Measurements from ENCODE around the gene SNN.
A peak's percentile ranks its signal among the peaks of the same experiment; 100 is the strongest.

SNN gene

DNA sequence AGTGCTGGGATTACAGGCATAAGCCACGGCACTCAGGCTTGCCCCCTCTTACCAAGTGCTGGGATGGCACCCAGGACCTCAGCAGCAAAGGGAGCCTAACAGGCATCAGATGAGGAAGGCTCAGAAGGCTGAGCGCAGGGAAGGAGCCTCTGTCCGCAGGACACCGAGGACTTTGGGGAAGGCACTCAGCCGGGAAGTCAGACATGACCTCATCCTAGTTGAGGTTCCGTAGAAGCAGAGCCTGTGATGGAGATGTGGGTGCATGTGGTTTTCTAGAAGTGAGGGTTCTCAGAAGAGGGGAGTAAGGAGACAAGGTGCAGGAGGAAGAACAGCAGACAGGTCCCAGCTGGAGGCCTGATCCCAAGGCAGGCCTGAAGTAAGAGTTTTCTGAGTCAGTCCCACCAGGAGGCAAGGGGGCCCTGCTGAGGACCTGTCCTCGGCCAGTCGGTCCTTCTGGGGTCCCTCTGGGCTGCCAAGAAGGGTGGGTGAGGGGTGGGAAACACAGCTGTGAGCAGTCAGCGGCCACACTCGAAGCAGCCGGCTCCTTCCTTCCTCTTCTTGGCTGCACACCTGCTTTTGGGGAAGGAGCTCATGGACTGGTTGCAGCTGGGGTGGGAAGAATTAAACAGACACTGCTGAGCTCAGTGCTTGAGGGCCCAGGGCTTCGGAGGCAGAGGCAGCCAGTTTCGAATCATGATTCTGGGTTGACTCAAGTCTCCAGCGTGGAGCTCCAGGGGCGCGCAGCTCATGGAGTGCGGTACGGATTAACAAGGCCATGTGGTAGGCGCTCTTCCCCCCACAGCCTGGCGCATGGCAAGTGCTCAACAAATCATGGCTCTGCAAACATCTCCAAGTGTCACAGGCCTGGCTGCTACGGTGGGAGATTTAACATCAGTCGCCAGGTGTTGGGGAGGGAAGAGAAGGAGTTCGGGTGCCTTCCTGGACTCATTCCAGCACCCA is 38.9 kb upstream of the SNN start:
- Histone ChIP-seq H3K4me1 (ENCODE audit: insufficient read depth, low read length) (peaks cover 12% of the 10 kb centered on the region), H3K4me3 (ENCODE audit: low read length) (no peak overlapping the region), H2AFZ (ENCODE audit: low read depth, low read length) (no peak overlapping the region), H3K9me3 (ENCODE audit: low read length) (no peaks in the 10 kb centered on the region), H3K27me3 (ENCODE audit: insufficient read depth, low read length) (peaks cover 3% of the 10 kb centered on the region), H3K36me3 (ENCODE audit: insufficient read depth, low read length) (no peaks in the 10 kb centered on the region)

DNA sequence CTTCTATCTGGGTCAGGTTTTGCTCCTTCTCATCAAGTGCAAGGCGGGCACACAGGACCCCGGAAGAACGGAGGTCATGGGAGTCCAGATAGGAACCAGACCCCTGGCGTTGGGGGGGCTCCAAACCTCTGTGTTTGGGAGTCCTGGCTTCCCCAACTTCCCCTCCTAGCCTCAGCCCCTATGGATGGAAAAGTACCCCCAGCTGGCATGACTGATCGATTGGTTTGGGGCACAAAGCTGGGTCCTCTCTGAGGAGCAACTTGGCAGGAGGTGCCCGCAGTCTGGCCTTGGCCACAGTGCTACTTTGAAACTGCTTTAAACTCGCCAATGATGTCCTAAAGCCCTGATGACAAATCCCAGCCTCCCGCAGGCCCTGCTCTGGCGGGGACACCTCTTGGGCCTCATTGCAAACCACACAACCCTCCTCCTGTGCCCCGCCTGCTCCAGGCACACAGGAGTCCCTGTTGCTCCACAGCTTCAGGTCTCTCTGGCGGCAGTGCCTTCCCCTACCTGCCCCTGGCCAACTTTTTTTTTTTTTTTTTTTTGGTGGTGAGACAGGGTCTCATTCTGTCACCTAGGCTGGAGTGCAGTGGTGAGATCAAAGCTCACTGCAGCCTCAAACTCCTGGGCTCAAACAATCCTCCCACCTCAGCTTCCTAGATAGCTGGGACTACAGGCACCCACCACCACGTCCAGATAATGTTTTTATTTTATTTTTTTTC is 38.0 kb upstream of the SNN start:
- Histone ChIP-seq H3K4me1 (ENCODE audit: insufficient read depth, low read length) (peaks cover 12% of the 10 kb centered on the region), H3K36me3 (ENCODE audit: insufficient read depth, low read length) (no peaks in the 10 kb centered on the region), H2AFZ (ENCODE audit: low read depth, low read length) (no peak overlapping the region), H3K27me3 (ENCODE audit: insufficient read depth, low read length) (peaks cover 3% of the 10 kb centered on the region), H3K4me3 (ENCODE audit: low read length) (no peak overlapping the region), H3K9me3 (ENCODE audit: low read length) (no peaks in the 10 kb centered on the region)

DNA sequence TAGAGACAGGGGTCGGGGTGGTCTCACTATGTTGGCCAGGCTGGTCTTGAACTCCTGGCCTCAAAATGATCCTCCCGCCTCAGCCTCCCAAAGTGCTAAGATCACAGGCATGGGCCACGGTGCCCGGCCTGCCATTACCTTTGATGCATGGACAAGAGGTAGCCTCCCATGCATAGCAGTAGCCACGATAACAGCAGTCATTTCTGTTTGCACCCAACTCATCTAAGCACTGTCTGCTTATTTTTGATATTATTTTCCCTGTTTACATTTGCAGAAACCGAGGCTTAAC is 37.5 kb upstream of the SNN start:
- H3K36me3 ChIP-seq (ENCODE audit: insufficient read depth, low read length), result no peaks in the 10 kb centered on the region
- no peaks in the 10 kb centered on the region for H3K9me3 ChIP-seq (ENCODE audit: low read length)
- H2AFZ ChIP-seq (ENCODE audit: low read depth, low read length), result no peak overlapping the region
- no peak overlapping the region for H3K4me3 ChIP-seq (ENCODE audit: low read length)
- H3K4me1 ChIP-seq (ENCODE audit: insufficient read depth, low read length), result peaks cover 12% of the 10 kb centered on the region
- H3K27me3 ChIP-seq (ENCODE audit: insufficient read depth, low read length), result peaks cover 3% of the 10 kb centered on the region

- H3K9me3 ChIP-seq (ENCODE audit: low read length), result no peaks in the 10 kb centered on the region
- H3K4me3 ChIP-seq (ENCODE audit: low read length), result no peak overlapping the region
- H2AFZ ChIP-seq (ENCODE audit: low read depth, low read length), result no peak overlapping the region
- H3K36me3 ChIP-seq (ENCODE audit: insufficient read depth, low read length), result no peaks in the 10 kb centered on the region
- H3K27me3 ChIP-seq (ENCODE audit: insufficient read depth, low read length), result peaks cover 3% of the 10 kb centered on the region
- peaks cover 12% of the 10 kb centered on the region for H3K4me1 ChIP-seq (ENCODE audit: insufficient read depth, low read length)
Observed at GRCh38 chr16:11631214-11631613, 37.0 kb upstream of the SNN start.

DNA sequence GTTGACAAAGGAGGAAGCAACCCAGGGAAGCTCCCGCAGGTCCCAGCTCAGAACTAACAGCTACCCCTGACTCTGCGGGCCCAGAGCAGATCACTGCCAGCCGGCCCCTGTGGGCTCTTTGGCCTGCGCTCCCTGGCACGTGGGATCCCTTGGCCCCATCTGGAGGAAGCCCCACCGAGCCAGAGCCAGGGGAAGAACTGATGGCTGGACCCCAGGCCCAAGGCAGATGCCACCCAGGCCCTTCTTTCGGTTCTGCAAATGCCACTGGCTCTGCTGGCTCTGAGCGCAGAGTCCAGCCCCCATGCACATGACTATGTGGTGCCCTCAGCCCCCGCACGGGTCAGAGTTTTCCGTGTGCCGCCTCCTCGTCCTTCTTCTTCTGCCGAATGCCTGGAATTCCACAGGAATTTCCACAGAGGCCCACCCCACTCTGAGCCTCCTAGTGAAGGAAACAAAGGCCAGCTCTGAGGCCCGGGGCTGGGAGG is 35.8 kb upstream of the SNN start:
- H3K36me3 ChIP-seq (ENCODE audit: insufficient read depth, low read length), result no peaks in the 10 kb centered on the region
- peaks cover 12% of the 10 kb centered on the region for H3K4me1 ChIP-seq (ENCODE audit: insufficient read depth, low read length)
- peak overlapping the region; percentile 49 for H2AFZ ChIP-seq (ENCODE audit: low read depth, low read length)
- no peak overlapping the region for H3K4me3 ChIP-seq (ENCODE audit: low read length)
- peaks cover 3% of the 10 kb centered on the region for H3K27me3 ChIP-seq (ENCODE audit: insufficient read depth, low read length)
- no peaks in the 10 kb centered on the region for H3K9me3 ChIP-seq (ENCODE audit: low read length)

DNA sequence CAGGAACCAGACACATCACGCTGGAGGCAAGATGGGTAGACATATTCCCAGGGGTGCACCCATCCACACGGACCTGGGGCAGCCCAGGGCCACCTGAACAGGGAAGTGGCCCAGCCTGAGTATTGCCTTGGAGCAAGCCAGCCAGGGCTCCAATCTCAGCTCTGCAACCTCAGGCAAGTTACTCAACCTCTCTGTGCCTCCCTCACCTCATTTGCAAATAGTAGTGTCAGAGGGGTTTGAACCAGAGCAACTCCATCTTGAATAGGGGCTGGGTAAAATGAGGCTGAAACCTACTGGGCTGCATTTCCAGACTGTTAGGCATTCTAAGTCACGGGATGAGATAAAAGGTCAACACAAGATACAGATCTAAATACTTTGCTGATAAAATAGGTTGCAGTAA is 35.1 kb upstream of the SNN start:
- H3K4me1 ChIP-seq (ENCODE audit: insufficient read depth, low read length), result peaks cover 12% of the 10 kb centered on the region
- peaks cover 3% of the 10 kb centered on the region for H3K27me3 ChIP-seq (ENCODE audit: insufficient read depth, low read length)
- H3K4me3 ChIP-seq (ENCODE audit: low read length), result no peak overlapping the region
- H3K36me3 ChIP-seq (ENCODE audit: insufficient read depth, low read length), result no peaks in the 10 kb centered on the region
- no peak overlapping the region for H2AFZ ChIP-seq (ENCODE audit: low read depth, low read length)
- H3K9me3 ChIP-seq (ENCODE audit: low read length), result no peaks in the 10 kb centered on the region

DNA sequence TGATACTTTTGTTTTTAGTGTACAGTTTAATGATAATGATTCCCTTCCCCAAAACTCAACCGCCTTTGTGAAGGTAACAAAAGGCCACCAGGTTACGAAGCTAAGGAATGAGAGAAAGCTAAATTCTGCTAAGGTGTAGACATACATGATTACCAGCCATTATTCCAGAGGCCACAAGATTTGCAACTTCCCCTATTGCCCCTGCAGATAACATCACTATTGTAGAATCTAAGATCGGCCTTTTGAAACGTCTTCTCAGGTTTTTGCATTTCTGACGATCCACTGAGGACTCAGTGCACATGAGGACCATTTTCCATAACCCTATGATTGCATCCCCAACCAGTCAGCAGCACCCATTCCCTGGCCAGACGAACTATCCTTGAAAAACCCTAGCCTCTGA is 33.9 kb upstream of the SNN start:
- no peak overlapping the region for H2AFZ ChIP-seq (ENCODE audit: low read depth, low read length)
- no peak overlapping the region for H3K4me3 ChIP-seq (ENCODE audit: low read length)
- no peaks in the 10 kb centered on the region for H3K36me3 ChIP-seq (ENCODE audit: insufficient read depth, low read length)
- H3K4me1 ChIP-seq (ENCODE audit: insufficient read depth, low read length), result peaks cover 12% of the 10 kb centered on the region
- H3K27me3 ChIP-seq (ENCODE audit: insufficient read depth, low read length), result no peaks in the 10 kb centered on the region
- H3K9me3 ChIP-seq (ENCODE audit: low read length), result no peaks in the 10 kb centered on the region

DNA sequence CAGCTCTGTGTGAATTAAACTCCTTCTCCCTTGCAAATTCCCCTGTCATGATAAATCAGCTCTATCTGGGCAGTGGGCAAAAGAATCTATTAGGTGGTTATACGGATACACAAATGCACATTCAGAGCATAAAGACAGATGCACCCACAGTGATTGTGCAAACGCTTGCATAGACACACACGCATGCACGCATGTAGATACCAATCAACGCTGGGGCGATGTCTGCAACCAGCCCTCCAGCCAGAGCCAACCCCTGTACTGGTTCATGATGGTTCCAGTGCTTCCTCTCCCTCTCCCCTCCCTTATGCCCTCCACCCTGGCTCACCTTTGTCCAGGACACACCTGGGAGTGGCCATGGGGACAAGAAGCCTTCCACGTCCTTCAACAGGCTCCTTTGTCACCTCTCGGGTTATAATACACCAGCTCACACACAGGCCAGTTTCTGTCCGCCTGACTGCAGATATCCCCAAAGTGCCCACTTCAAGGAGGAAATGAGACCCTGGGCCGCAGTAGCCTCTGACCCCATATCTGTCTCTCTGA is 33.1 kb upstream of the SNN start:
- H3K4me1 ChIP-seq (ENCODE audit: insufficient read depth, low read length), result peaks cover 12% of the 10 kb centered on the region
- H3K9me3 ChIP-seq (ENCODE audit: low read length), result no peaks in the 10 kb centered on the region
- H2AFZ ChIP-seq (ENCODE audit: low read depth, low read length), result no peak overlapping the region
- H3K36me3 ChIP-seq (ENCODE audit: insufficient read depth, low read length), result no peaks in the 10 kb centered on the region
- H3K4me3 ChIP-seq (ENCODE audit: low read length), result no peak overlapping the region
- no peaks in the 10 kb centered on the region for H3K27me3 ChIP-seq (ENCODE audit: insufficient read depth, low read length)

DNA sequence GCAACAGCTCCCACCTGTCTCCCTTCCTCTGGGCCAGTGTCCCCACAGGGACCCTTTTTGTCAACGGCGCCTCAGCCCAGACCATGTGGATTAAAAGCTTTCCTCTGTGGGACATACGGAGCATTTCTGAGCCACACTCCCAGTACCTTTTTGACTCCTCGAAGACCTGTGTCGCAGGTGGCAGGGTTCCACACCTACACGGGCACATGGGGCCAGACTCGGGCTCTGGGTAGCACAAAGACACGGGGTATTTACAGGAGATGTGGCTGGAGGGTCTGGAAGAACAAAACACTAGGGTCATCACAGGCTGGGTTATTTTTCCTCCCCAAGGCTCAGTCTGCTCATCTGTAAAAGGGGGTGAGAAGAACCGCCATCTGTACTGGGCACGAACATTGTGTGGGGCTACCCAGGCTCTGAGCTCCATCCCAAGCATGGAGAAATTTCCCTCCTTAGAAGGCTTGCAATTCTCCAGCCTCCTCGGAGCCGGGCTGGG is 32.5 kb upstream of the SNN start:
- peaks cover 16% of the 10 kb centered on the region for H3K4me1 ChIP-seq (ENCODE audit: insufficient read depth, low read length)
- no peaks in the 10 kb centered on the region for H3K9me3 ChIP-seq (ENCODE audit: low read length)
- H2AFZ ChIP-seq (ENCODE audit: low read depth, low read length), result no peak overlapping the region
- H3K36me3 ChIP-seq (ENCODE audit: insufficient read depth, low read length), result no peaks in the 10 kb centered on the region
- no peaks in the 10 kb centered on the region for H3K27me3 ChIP-seq (ENCODE audit: insufficient read depth, low read length)
- no peak overlapping the region for H3K4me3 ChIP-seq (ENCODE audit: low read length)

DNA sequence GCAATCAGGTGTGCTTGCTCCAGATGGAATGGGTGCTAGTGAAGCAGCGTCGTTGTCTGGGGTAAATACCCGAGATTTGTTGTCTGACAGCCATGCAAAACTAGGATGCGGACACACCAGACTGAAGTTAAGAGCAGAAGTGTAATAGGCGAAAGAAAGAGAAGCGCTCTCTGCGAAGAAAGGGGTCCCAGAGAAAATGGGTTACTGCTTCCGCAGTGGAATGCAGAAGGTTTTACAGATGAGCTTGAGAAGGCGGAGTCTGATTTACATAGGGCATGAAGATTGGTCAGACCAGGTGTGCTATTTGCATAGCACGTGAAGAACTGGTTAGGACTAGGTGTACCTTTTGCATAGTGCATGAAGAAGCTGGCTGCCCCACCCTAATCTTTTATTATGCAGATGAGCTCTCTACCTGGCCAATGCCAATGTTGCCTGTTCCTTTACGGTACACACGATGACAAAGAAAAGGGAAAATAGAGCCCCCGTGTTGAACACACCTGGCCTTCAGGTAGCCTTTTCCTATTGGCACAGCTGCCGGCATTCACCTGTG is 32.0 kb upstream of the SNN start:
- Histone ChIP-seq H3K9me3 (ENCODE audit: low read length) (no peaks in the 10 kb centered on the region), H3K36me3 (ENCODE audit: insufficient read depth, low read length) (no peaks in the 10 kb centered on the region), H3K4me3 (ENCODE audit: low read length) (no peak overlapping the region), H3K4me1 (ENCODE audit: insufficient read depth, low read length) (peaks cover 16% of the 10 kb centered on the region), H2AFZ (ENCODE audit: low read depth, low read length) (no peak overlapping the region), H3K27me3 (ENCODE audit: insufficient read depth, low read length) (no peaks in the 10 kb centered on the region)

- Histone ChIP-seq H2AFZ (ENCODE audit: low read depth, low read length) (no peak overlapping the region), H3K27me3 (ENCODE audit: insufficient read depth, low read length) (no peaks in the 10 kb centered on the region), H3K9me3 (ENCODE audit: low read length) (no peaks in the 10 kb centered on the region), H3K4me3 (ENCODE audit: low read length) (no peak overlapping the region), H3K4me1 (ENCODE audit: insufficient read depth, low read length) (peaks cover 14% of the 10 kb centered on the region), H3K36me3 (ENCODE audit: insufficient read depth, low read length) (no peaks in the 10 kb centered on the region)
Observed at GRCh38 chr16:11637320-11637719, 30.9 kb upstream of the SNN start.

- no peak overlapping the region for H3K4me3 ChIP-seq (ENCODE audit: low read length)
- H3K9me3 ChIP-seq (ENCODE audit: low read length), result no peaks in the 10 kb centered on the region
- H3K4me1 ChIP-seq (ENCODE audit: insufficient read depth, low read length), result peaks cover 6% of the 10 kb centered on the region
- no peaks in the 10 kb centered on the region for H3K27me3 ChIP-seq (ENCODE audit: insufficient read depth, low read length)
- no peak overlapping the region for H2AFZ ChIP-seq (ENCODE audit: low read depth, low read length)
- H3K36me3 ChIP-seq (ENCODE audit: insufficient read depth, low read length), result no peaks in the 10 kb centered on the region
Observed at GRCh38 chr16:11638140-11638539, 30.1 kb upstream of the SNN start.

DNA sequence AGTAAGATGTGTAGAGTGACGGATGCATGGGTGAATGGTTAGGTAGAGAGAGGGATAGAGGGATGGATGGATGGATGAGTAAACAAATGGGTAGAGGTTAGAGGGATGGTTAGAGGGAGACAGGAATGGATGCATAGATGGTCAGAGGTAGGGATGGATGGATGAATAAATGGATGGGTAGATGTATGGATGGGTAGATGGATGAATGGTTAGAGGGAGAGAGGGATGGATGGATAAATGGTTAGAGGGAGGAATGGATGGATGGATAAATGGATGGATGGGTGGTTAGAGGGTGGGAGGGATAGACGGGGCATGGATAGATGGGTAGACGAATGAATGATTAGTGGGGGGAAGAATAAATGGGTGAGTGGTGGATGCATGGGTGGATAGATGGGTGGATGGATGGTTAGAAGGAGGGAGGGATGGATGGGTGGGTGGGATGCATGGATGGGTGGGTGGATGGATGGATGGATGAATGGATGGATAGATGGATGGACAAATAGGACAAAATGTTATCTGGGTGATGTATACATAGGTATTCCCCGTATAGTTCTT is 29.2 kb upstream of the SNN start:
- Histone ChIP-seq H3K27me3 (ENCODE audit: insufficient read depth, low read length) (no peaks in the 10 kb centered on the region), H3K4me3 (ENCODE audit: low read length) (no peak overlapping the region), H3K36me3 (ENCODE audit: insufficient read depth, low read length) (no peaks in the 10 kb centered on the region), H3K9me3 (ENCODE audit: low read length) (no peaks in the 10 kb centered on the region), H3K4me1 (ENCODE audit: insufficient read depth, low read length) (peaks cover 4% of the 10 kb centered on the region), H2AFZ (ENCODE audit: low read depth, low read length) (no peak overlapping the region)
